ENCODE results near the gene PPP3CA. TPM values are rescaled to one million over a fixed set of nuclear protein-coding genes. Genes with fewer than 3 reads are reported as not detected.

The PPP3CA gene
- total and polyA plus RNA-seq, 11 donors: 5.9 to 32.5 (median 19.3) TPM

GRCh38 chr4:101178731-101179130 is 168.6 kb downstream of the PPP3CA start:
- H3K27ac ChIP-seq: no peak overlapping the region
- no peaks in the 10 kb centered on the region for H3K36me3 ChIP-seq
- TF ChIP-seq CTCF (IDR thresholded peaks at IDR 0.05) (no peak), POLR2A (IDR thresholded peaks at IDR 0.05) (no peak)
- ATAC-seq (no peak), DNase-seq (no peak)
- H3K9me3 ChIP-seq: peaks cover 0 to 2% (median 0%) of the 10 kb centered on the region in 12 donors
- H3K4me3 ChIP-seq: no peak overlapping the region
- H3K4me1 ChIP-seq: peaks cover 0 to 33% (median 17%) of the 10 kb centered on the region in 12 donors
- WGBS, 4 donors: 98 to 100% (median 99%) methylated on average over 2 of the region's 2 CpGs
- no peaks in the 10 kb centered on the region for H3K27me3 ChIP-seq
- intact Hi-C loops (cut with DNase I): loop anchor here in 3 of 10 donors (5.0 to 10.0 kb wide), 3 partner anchors 166 to 236 kb away; partner anchors contain the start of gene PPP3CA (in 3 of the 3)

GRCh38 chr4:101177154-101177553 is 170.2 kb downstream of the PPP3CA start:
- no peaks in the 10 kb centered on the region for H3K9me3 ChIP-seq
- no peaks in the 10 kb centered on the region for H3K27me3 ChIP-seq
- TF ChIP-seq CTCF (IDR thresholded peaks at IDR 0.05) (no peak), POLR2A (IDR thresholded peaks at IDR 0.05) (no peak)
- 0 to 59% (median 23%) methylated on average over 1 of the region's 1 CpG for WGBS, 4 donors
- H3K4me1 ChIP-seq: peaks cover 0 to 36% (median 17%) of the 10 kb centered on the region in 12 donors
- intact Hi-C loops (cut with DNase I): loop anchor here in 3 of 10 donors (5.0 to 10.0 kb wide), 3 partner anchors 168 to 238 kb away; partner anchors contain the start of gene PPP3CA (in 3 of the 3)
- H3K36me3 ChIP-seq: no peaks in the 10 kb centered on the region
- DNase-seq (no peak), ATAC-seq (peak in 3 of 4 donors; percentile 45 to 74 (median 48))
- no peak overlapping the region for H3K4me3 ChIP-seq
- peak overlapping the region in 1 of 12 donors; percentile 51 for H3K27ac ChIP-seq

GRCh38 chr4:101175896-101176676 is 171.2 kb downstream of the PPP3CA start:
- DNase-seq: peak in 4 of 5 donors; percentile 18 to 40 (median 28)
- 43 to 49% (median 44%) methylated on average over 6 of the region's 6 CpGs for WGBS, 4 donors
- peaks cover 0 to 38% (median 17%) of the 10 kb centered on the region in 12 donors for H3K4me1 ChIP-seq

More at GRCh38 chr4:101175896-101176676, 171.2 kb downstream of the PPP3CA start:
- peak; percentile 74 to 94 (median 88) for ATAC-seq
- intact Hi-C loops (cut with DNase I): loop anchor here in 3 of 10 donors (5.0 to 10.0 kb wide), 3 partner anchors 169 to 239 kb away; partner anchors contain the start of gene PPP3CA (in 3 of the 3)
- Histone ChIP-seq H3K27ac (peak overlapping the region in 6 of 12 donors; percentile 5 to 51 (median 25)), H3K27me3 (no peaks in the 10 kb centered on the region), H3K9me3 (no peaks in the 10 kb centered on the region), H3K4me3 (no peak overlapping the region), H3K36me3 (no peaks in the 10 kb centered on the region)
- TF ChIP-seq CTCF (IDR thresholded peaks at IDR 0.05) (no peak), POLR2A (IDR thresholded peaks at IDR 0.05) (no peak)
